ENCODE data around the gene LAMC2.

LAMC2 gene

DNA sequence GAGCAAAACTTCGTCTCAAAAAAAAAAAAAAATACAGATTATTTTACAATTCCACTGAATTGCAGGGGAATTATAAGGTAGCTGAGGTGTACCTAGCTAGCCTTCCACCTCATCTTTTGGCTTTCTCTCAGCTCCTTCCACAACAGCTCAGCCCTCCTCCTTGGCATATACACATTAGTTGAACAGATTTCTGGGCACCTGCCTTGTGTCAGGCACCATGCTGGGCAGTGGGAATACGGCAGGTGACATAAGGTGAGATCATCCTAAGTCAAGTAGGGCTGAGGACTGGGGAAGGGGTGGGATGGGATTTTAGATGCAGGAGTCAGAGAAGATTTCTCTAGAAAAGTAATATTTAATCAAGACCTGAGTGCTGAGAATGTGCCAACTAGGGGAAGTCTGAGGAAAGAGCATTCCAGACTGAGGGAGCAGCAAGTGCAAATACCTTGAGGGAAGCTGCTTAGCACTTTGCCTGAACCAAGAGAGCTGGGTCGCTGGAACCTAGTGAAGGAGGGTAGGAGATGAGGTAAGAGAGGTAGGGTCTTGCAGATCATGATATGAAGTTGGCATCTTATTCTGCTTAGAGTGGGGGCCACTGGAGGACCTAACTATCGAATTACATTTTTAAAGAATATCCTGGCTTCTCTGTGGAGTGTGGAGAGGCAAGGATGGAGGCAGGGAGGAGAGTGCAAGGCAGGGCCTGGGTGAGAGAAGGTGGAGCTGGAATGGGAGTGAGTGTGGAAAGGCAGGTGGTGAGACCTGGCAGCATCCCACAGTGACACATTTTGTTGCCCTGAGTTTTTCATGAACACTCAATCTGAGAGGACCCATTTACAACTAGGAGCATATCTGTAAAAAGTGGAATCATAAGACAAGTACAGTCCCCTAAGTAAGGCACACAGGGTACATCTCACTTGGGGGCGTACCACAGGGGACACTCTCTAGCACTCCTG, 28.2 kb downstream of the LAMC2 start:
- DNase-seq: no peak

DNA sequence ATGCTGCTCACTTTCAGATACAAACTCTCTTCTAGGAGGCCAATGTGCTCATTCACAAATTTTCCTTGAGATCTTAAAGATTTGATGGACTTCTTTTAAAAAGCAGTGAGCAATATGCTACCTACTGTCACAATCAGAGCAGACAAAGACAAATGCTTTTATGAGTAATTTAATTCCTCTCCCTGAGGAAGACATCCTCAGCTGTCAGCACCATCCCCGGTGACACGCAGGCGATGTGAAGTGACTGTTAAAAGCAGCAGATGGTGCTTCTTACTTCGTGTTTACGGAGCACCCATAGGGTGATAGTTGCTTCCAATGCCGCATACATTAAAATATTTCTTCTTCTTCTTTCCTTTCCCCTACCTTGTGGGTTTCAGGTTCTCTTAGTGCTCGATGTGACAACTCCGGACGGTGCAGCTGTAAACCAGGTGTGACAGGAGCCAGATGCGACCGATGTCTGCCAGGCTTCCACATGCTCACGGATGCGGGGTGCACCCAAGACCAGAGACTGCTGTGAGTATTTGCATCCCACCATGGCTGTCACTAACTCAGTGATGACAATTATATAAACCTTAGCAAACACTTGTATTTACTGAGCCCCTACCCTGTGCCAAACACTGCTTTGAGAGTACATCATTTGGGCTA, 29.1 kb downstream of the LAMC2 start:
- no peak for DNase-seq

DNA sequence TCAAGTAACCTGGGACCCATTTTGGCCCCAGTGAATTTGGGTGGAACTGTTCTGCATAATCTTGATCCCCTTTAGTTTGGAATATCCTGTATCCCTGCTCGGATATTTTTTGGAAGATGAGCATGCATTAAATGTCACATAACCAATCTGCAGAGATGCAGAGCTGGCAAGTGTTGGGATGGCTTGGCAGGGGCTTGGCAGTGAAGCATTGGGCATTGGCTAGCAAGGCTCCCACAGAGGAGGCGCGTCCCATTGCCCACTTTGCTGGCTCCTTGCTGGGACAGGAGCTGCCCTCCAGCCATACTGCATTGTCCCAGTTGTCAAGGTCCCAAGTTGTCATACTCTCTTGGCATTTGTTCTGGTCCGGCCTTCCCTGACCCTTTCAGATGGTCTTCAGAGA, 29.9 kb downstream of the LAMC2 start:
- DNase-seq: no peak

DNA sequence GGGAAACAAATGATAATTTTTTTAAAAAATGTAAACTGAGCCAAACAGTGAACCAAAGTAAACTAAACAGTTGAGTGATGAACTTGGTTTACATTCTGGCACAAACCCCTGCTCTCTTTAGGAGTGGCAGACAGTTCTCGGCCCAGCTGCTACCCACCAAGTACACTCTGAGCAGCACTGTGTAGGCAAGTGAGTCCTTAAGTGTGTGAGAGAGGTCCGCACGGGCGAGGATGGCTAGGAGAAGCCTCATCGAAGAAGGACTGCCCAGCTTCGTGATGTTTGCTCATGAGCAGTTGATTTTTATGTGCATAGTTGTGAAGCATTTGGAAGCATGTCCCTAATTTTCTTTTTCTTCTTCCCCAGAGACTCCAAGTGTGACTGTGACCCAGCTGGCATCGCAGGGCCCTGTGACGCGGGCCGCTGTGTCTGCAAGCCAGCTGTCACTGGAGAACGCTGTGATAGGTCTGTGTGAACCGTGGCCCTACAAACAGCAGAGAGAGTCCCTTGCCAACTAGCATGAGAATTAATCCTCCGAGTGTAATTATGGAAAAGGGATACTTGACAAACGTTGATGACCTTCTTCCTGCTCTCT, 32.1 kb downstream of the LAMC2 start:
- no peak for DNase-seq

DNA sequence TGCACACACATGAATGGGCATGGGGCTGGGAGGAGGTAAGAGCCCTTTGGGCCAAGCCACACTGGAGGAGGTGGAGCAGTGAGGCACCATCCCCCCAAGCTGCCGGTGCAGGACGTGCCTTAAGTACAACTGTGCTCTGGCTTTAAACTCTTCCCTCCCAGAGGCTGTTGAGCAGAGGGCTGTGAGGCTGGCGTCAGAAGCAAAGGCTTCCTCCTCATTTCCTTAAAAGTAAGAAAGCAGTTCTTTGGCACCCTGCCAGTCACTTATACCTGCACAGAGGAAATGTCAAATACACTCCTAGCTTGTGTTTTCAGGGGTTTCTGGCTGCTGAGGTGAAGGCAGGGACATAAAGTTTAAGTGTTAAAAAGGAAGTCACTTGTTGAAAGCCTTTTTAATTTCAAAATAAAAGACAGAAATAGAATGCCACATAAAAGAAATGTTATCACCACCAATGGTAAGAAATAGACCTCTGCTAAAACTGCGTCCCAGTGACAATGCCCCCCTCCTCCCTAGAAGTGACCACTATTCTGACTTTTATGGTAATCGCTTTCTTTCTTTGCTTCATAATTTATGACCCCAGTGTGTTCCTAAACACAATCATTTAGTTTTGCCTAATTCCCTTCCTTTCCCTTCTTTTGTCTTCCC, 33.0 kb downstream of the LAMC2 start:
- peak; percentile 12 to 22 for DNase-seq

DNA sequence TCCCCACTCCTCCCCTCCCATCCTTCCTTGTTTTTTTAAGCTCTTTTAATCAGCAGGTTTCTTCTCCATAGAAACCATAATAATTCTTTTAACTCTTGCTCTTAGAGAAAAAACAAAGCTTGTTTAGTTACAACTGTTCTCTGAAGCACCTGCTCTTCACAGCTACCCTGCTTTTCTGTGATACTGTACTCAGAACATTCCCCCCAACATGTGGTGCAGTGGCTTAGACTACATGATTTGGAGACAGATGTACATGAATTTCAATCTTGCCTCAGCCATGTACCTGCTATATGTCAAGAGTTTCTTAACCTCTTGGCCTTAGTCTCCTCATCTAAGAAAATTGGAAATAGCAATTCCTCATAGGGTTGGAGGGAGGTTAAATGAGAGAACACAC, 33.5 kb downstream of the LAMC2 start:
- no peak for DNase-seq

DNA sequence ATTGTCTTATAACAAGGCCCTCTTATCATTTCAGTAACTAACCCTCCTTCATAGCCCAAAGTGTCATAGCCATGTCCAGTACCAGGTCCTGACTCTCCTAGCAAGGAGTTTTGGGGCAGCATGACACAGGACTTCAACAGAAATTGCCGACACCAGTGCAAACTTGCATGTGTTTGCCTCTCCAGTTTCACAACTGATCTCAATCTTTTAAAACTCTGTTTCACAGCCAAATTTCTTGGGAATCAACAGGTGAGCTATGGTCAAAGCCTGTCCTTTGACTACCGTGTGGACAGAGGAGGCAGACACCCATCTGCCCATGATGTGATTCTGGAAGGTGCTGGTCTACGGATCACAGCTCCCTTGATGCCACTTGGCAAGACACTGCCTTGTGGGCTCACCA, 36.8 kb downstream of the LAMC2 start:
- DNase-seq: no peak

DNA sequence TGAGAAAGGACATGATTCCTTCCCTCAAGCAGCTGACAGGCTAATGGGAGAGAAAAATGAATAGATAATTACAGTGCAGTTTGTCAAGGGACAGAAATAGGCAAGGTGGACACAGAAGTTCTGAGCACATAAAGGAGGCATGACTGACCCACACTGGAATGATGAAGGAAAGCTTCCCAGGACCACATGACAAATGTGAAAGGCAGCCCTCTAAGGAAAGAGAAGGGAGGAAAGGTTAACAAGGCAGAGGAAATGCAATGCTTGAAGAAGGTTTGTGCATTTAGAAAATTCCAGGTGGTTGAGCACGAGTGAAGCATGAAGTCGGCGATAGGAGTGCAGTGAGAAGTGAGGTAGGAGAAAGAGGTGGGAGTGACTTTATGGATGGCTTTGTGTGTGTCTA, 37.4 kb downstream of the LAMC2 start:
- DNase-seq: no peak

DNA sequence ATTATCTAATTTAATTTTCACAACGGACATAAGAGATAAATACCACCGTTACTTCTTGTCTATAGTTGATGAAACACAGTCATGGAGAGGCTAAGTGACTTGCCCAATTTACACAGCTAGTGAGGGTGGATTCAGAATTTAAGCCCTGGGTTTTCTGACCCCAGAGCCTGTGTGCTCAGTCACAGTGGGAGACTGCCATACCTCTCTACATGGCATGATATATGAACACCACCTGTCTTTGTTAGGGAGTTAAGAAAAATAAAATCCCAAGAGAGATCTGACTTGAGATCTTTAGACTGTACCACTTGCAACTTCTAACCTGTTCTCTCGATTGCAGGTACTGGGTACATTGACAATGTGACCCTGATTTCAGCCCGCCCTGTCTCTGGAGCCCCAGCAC, 40.3 kb downstream of the LAMC2 start:
- DNase-seq: no peak

DNA sequence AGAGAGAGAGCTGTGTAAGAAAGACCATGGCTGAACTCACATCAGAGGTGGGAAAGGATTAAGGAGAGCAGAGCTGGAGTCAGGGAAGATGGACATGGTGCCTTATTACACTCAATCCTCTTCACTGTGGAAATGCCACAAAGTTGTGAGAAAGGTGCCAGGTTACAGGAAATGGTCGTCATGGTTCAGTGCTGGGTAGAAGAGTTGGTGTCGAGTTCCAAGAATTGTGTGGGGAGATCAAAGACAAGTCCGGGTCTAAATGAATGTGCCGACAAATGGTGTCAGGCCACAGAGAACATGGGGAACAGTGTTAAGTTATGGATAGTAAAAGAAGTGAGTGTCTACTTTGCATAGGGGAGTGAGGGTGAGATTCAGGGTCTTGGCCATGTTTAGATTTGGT, 40.9 kb downstream of the LAMC2 start:
- DNase-seq: no peak

DNA sequence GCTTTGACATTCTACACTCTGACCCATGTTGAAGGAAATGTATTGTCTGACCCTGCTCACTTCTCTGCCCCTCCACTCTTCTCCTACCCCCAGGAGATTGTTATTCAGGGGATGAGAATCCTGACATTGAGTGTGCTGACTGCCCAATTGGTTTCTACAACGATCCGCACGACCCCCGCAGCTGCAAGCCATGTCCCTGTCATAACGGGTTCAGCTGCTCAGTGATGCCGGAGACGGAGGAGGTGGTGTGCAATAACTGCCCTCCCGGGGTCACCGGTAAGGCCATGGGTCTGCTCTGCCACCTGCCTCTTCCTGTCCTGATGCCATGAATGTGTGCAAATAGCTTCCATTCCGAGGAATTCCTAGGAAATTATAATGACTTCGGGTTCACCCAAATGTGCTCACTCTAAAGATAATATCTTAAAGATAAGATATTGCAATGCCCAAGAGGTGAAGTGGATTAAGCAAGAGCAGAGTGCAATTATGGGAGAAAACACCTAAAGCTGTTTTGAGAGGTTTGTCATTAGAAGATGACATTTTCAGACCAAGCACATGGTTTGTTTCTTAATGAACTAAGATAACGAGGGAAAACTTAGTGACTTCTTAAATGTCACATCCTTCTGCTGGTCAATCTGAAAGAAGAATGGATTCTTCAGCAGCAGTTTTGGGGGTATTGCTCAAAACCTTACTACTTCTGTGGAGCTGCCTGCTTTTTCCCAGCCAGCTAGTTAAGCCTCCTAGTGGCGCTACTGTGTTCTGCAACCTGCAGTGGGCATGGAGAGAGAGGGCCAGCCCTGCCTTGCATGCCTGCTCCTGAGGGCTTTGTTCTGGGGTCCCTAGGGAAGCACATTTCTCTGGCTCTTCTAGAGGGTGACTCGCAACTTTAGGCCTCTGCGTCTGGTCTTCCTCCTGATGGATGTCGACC, 41.6 kb downstream of the LAMC2 start:
- DNase-seq: peak; percentile 23 to 58

DNA sequence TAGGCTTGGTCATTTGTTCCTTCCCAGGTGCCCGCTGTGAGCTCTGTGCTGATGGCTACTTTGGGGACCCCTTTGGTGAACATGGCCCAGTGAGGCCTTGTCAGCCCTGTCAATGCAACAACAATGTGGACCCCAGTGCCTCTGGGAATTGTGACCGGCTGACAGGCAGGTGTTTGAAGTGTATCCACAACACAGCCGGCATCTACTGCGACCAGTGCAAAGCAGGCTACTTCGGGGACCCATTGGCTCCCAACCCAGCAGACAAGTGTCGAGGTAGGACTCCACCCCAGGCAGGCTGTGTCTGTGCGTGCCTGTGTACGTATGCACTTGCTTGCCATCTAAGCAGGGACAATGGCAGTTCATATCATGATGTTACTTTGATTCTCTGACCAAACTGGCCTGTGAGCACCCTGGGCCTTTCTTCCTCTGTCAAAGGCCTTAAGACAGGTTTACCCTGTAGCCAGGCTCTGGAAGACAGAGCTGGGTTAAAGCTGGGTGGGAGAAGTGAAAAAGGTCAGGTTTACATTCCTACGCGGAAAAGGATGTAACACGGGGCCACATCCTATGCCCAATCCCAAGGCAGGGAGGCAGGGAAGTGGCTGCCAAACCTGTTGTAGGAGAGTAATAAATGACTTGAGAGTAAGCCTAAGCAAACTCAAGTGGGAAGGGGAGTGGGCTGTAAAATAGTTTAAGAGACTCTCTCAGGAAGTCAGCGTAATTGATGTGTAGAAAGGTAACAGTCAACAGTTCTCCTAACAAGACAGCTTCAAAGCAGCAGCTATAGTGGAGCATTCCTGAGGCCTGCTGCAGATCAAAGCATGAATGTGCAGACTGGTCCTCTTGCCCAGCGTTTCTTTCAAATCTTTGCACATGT, 42.5 kb downstream of the LAMC2 start:
- no peak for DNase-seq

DNA sequence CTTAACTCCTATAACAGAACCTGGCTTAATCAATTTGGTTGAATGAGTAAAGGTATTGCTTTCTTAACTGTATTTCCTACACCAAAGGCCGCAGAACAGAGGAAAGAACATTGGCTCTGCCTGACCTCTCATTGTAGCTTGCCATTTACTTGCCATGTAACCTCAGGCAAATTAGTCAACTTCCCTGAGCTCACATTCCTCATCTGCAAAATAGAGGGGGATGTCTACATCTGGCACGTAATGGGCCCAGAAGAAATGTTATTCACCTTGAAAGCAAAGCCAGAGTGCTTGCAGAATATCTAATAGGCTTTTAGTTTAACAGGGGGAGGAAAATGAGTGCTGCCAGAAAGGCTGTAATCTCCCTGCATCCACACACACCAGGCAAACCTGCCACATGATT, 44.3 kb downstream of the LAMC2 start:
- no peak for DNase-seq

DNA sequence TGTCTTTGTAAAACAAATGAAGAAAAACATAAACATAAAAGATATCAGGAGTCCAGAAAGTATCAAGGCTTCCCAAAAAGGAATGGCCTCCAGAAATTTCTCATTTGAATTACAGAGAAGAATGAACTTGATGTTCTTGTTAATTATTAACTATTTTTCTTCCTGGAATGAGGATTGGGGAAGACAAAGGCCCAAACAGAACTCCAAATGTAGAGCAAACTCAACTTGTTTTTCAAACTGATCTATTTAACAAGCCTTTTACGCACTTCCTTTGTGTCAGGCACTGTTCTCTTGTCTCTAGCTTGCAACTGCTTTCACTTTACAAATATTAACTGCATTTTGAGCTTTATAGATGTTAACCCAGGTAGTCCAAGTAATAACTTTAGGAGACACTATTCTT, 45.5 kb downstream of the LAMC2 start:
- no peak for DNase-seq

DNA sequence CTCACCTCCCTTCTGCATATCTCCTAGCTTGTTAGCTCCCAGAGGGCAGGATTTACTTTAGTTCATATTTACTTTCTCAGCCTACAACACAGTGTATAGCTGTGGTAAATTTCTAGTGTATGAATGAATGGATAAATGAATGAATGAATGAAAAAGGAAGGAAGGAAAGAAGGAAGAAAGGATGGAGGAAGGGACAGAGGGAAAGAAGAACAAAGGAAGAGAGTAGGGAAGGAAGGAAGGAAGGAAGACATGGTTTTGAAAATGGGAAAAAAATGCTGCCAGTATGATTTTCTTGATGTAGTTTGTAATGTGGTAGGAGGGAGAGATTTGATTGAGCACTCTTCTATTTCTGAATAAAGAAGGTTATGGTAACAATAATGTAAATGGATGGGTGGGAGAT, 47.0 kb downstream of the LAMC2 start:
- no peak for DNase-seq

DNA sequence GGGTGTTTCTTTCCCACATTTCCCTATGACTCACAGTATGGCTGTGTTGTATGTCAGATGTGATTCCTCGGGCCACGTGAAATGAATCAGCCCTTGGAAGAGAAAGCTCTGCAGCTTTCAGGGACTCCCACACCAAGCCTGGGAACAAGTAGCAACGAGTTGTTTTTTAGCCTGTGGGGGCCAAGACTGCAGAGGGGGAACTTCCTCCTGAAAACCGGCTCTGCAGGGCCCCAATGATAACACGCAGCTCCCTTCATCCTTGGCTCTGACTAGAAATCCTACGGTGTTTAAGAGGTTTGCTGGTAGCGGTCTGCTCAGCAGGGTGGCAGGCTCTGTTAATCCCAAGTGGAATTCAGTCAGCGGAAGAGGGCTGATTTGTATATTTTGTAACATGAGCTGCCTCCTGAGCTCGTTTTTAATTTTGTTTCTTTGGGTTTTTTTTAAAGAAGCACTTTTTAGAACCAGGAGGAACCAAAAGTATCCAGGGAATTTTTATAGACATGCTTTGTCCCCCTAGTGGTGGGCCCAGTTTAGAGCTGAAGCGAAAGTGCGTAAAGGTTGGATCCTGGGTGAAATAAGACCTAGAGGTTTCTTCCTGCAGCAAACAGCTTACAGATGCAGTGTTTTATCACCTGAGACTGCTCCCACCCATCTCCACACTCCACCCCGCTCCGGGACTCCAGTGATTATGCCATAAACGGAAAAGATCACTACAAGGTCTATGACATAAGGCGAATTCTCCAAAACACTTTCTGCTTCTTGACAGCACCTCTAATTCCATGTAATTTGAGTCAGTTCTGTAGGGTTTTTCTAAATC, 48.8 kb downstream of the LAMC2 start:
- no peak for DNase-seq

DNA sequence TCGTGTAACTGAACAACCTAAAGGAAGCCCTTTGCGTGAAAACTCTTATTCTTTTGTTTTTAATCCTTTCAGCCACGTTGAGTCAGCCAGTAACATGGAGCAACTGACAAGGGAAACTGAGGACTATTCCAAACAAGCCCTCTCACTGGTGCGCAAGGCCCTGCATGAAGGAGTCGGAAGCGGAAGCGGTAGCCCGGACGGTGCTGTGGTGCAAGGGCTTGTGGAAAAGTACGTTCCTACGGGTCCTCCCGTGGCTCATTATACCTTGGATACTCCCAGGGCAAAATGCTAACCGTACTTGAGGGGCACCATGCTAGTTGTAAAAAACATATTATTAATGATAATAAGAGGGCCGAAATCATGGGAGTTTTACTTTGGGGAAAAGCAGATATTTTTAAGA, 49.4 kb downstream of the LAMC2 start:
- DNase-seq: no peak

DNA sequence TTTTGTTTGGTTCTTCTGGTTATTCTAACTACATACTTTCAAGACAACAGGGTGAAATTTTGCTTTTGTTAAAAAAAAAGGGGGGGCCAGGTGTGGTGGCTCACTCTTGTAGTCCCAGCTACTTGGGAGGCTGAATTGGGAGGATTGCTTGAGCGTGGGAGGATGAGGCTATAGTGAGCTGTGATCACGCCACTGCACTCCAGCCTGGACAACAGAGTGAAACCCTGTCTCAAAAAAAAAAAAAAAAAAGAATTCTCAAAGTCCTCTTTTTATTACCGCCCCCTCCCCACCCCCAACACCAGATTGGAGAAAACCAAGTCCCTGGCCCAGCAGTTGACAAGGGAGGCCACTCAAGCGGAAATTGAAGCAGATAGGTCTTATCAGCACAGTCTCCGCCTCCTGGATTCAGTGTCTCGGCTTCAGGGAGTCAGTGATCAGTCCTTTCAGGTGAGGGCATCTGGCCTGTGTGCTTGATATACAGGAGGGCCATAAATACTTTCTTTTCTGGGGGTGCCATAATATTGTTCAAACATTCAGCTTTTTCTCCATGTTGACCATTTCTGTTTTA, 50.2 kb downstream of the LAMC2 start:
- no peak for DNase-seq

DNA sequence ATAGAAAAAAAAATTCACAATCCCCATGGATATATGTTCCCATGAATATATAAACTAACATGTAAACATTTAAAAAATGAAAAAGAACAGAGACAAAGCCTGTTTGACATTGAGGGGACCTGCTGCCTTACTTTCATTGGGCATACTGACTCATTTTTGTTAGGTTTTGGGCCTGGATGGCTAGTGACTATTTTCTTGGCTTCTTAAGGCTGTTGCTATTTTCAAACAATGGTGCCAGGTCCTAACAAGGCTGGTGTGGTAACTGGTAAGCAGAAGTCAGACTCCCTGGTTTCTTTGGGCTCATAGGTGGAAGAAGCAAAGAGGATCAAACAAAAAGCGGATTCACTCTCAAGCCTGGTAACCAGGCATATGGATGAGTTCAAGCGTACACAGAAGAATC, 51.0 kb downstream of the LAMC2 start:
- no peak for DNase-seq

DNA sequence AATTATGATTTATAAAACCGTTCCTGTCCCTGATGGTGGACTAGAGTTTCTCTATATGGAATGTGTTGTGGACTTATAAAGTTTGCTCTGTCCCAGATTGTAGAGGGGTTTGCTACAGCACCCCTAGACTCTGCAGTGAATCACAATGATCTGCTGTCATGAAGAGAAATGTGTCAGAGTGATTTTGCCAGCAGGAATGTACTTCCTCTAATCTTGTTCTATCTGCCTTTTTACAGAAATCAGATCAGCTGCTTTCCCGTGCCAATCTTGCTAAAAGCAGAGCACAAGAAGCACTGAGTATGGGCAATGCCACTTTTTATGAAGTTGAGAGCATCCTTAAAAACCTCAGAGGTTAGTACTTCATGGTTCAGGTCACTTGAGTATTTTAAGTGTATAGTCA, 52.0 kb downstream of the LAMC2 start:
- DNase-seq: no peak
